SU-DHL-6 (cell line): ENCODE results near the gene JSRP1.
"Not testable (repeated sequence)": the region's sequence is repeated elsewhere in the genome, so short reads cannot be mapped to it uniquely, and the experiment has no call there.

Experiments used
- H2AFZ ChIP-seq: fragments of 200-600 bp; sonication (generic); 2 replicates; pipeline ENCODE4 v1.6.1; 2014; ENCODE audit warnings: low read depth, mild to moderate bottlenecking, moderate library complexity, mixed read lengths, antibody characterized with exemption, low read length; ENCODE audit not compliant: severe bottlenecking
- H3F3A ChIP-seq: fragments of 200-600 bp; shearing (Covaris generic); 2 replicates; pipeline ENCODE4 v1.6.0; 2016; ENCODE audit warnings: antibody characterized with exemption, mild to moderate bottlenecking; ENCODE audit not compliant: insufficient read depth
- H3K27ac ChIP-seq: fragments of 200-600 bp; sonication (generic); 2 replicates; pipeline ENCODE4 v1.5.1; 2016; ENCODE audit warnings: low read depth, mild to moderate bottlenecking, low read length, moderate library complexity, mixed read lengths
- H3K27me3 ChIP-seq: fragments of 200-600 bp; sonication (generic), shearing (Covaris generic); 2 replicates; pipeline ENCODE4 v1.6.0; 2014; ENCODE audit warnings: mild to moderate bottlenecking, low read length
- H3K36me3 ChIP-seq: fragments of 200-600 bp; sonication (generic); 2 replicates; pipeline ENCODE4 v1.6.1; 2014; ENCODE audit warnings: mild to moderate bottlenecking, low read length, mixed read lengths
- H3K4me2 ChIP-seq: fragments of 300-600, 200-600 bp; shearing (Covaris generic), sonication (generic); 2 replicates; pipeline ENCODE4 v1.6.0; 2014; ENCODE audit warnings: low read length, low read depth, mild to moderate bottlenecking; ENCODE audit not compliant: poor library complexity, severe bottlenecking
- H3K4me3 ChIP-seq: fragments of 200-600 bp; sonication (generic); 2 replicates; pipeline ENCODE4 v1.5.1; 2014; ENCODE audit warnings: antibody characterized with exemption, low read length, mild to moderate bottlenecking, mixed read lengths; ENCODE audit not compliant: insufficient read depth, poor library complexity, severe bottlenecking
- H3K79me2 ChIP-seq: fragments of 200-600 bp; sonication (generic); 2 replicates; pipeline ENCODE4 v1.6.1; 2014; ENCODE audit warnings: mild to moderate bottlenecking, low read length, moderate library complexity; ENCODE audit not compliant: insufficient read depth
- H3K9ac ChIP-seq: fragments of 200-600 bp; sonication (generic); 2 replicates; pipeline ENCODE4 v1.7.0; 2014; ENCODE audit warnings: mild to moderate bottlenecking, low read length
- H3K9me2 ChIP-seq: fragments of 200-600 bp; sonication (generic); replicated peaks from 2 replicates; pipeline ENCODE4 v1.6.1; 2014; ENCODE audit warnings: low read length; ENCODE audit not compliant: insufficient read depth
- H3K9me3 ChIP-seq: fragments of 200-600 bp; sonication (generic); 2 replicates; pipeline ENCODE4 v1.6.1; 2014; ENCODE audit warnings: low read length, mixed read lengths; ENCODE audit not compliant: insufficient read depth
- H4K20me1 ChIP-seq: fragments of 200-600 bp; sonication (generic); 2 replicates; pipeline ENCODE4 v1.6.1; 2014; ENCODE audit warnings: low read depth, mild to moderate bottlenecking, antibody characterized with exemption, low read length, moderate library complexity, mixed read lengths
- EZH2phosphoT487 ChIP-seq: fragments of 200-600 bp; sonication (generic), shearing (Covaris generic); conservative IDR thresholded peaks from 2 replicates; pipeline ENCODE4 v1.6.1; 2018; ENCODE audit warnings: mild to moderate bottlenecking, antibody characterized with exemption, low read length, moderate library complexity, mixed read lengths
- TF ChIP-seq, protein P1 (sequence below): fragments of 200-600 bp; sonication (generic); IDR thresholded peaks from one replicate; pipeline ENCODE4 v1.5.1; 2017; ENCODE audit warnings: antibody characterized with exemption, mild to moderate bottlenecking, low read length, moderate library complexity; ENCODE audit not compliant: insufficient read depth, poor library complexity, severe bottlenecking

Gene JSRP1

DNA sequence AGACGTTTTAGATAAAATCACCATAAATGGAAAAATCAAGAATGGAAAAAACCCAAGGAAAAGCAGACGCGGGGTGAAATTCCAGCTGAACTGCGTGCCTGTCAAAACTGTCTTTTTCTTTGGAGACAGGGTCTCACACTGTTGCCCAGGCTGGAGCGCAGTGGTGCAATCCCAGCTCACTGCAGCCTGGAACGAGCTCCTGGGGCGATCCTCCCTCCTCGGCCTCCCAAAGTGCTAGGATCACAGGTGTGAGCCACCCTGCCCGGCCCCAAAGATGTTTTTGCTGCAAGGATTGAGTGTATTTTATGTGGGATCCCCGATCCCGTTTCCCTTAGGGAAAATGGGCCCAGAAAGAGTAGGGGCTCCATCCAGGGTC, 26.6 kb upstream of the JSRP1 start:
- Histone ChIP-seq H3K36me3 (no peaks in the 10 kb centered on the region), H3K4me3 (no peak overlapping the region), H3K27me3 (no peaks in the 10 kb centered on the region), H3K9me3 (no peaks in the 10 kb centered on the region), H3K79me2 (no peaks in the 10 kb centered on the region), H3K9ac (no peak overlapping the region), H3K4me2 (no peak overlapping the region), H3F3A (0 out of 2 replicates have a peak, but pooled peaks cover 3% of the 10 kb centered on the region), H4K20me1 (no peaks in the 10 kb centered on the region), H3K9me2 (no peaks in the 10 kb centered on the region), H3K27ac (no peak overlapping the region), H2AFZ (no peak overlapping the region)
- no peak for TF ChIP-seq EZH2phosphoT487
- TF ChIP-seq, protein P1, sequence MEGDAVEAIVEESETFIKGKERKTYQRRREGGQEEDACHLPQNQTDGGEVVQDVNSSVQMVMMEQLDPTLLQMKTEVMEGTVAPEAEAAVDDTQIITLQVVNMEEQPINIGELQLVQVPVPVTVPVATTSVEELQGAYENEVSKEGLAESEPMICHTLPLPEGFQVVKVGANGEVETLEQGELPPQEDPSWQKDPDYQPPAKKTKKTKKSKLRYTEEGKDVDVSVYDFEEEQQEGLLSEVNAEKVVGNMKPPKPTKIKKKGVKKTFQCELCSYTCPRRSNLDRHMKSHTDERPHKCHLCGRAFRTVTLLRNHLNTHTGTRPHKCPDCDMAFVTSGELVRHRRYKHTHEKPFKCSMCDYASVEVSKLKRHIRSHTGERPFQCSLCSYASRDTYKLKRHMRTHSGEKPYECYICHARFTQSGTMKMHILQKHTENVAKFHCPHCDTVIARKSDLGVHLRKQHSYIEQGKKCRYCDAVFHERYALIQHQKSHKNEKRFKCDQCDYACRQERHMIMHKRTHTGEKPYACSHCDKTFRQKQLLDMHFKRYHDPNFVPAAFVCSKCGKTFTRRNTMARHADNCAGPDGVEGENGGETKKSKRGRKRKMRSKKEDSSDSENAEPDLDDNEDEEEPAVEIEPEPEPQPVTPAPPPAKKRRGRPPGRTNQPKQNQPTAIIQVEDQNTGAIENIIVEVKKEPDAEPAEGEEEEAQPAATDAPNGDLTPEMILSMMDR, result no peak

DNA sequence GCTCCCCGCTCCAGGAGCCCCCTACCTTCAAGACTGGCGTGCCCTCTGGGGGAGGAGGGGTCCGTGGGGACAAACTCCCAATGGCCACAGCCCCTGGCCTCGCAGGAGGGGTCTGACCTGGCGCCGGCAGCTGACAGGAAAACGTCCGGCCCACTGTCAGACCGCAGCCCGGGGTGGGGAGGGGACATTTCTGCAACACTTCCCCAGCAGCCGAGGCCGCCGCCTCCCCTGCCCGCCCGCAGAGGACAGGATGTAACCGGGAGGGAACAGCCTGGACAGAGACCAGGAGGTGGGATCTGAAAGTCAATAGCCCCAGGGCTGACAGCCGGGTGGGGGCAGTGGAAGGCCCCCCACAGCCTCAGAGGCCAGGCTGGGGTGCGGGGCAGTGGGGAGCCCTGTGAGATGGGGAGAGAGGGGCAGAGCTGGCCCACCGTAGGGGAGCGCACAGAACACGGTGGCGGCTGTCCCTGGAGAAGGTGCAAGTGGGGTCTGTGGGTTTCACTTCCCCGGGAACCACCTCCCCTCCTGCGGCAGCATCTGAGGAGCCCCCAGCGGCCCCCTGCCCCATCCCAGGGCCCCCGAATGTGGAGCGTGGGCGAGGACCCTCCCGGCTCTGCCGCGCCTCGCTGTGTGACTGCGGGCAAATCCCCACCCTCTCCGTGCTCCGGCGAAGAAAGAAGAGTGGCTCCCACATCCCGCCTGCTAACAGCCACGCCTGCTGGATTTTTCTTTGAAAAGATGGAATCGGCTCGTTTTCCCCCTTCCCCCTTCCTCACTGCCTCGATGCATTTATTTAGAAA, 26.0 kb upstream of the JSRP1 start, which contains the start of gene PEAK3:
Gene PEAK3, minus strand, starts transcription at position 114 of the 800 bp plus-strand sequence. CDS start 1,244 bp downstream, outside the sequence.
- H2AFZ ChIP-seq, result no peak within 1 kb of the TSS
- H3K4me3 ChIP-seq, result no peak within 1 kb of the TSS
- no peak within 1 kb of the TSS for H3K9ac ChIP-seq
- no peaks in the 10 kb centered on the region for H3K9me3 ChIP-seq
- no peaks in the 10 kb centered on the region for H3K79me2 ChIP-seq
- H3K9me2 ChIP-seq, result no peaks in the 10 kb centered on the region
- H3K36me3 ChIP-seq, result no peaks in the 10 kb centered on the region
- H3K27ac ChIP-seq, result no peak within 1 kb of the TSS
- no peaks in the 10 kb centered on the region for H3K27me3 ChIP-seq
- TF ChIP-seq, protein P1, result no peak
- TF ChIP-seq EZH2phosphoT487, result no peak
- 0 out of 2 replicates have a peak, but pooled peaks cover under 1% of the 10 kb centered on the region for H3F3A ChIP-seq
- no peaks in the 10 kb centered on the region for H4K20me1 ChIP-seq
- H3K4me2 ChIP-seq, result no peak within 1 kb of the TSS

DNA sequence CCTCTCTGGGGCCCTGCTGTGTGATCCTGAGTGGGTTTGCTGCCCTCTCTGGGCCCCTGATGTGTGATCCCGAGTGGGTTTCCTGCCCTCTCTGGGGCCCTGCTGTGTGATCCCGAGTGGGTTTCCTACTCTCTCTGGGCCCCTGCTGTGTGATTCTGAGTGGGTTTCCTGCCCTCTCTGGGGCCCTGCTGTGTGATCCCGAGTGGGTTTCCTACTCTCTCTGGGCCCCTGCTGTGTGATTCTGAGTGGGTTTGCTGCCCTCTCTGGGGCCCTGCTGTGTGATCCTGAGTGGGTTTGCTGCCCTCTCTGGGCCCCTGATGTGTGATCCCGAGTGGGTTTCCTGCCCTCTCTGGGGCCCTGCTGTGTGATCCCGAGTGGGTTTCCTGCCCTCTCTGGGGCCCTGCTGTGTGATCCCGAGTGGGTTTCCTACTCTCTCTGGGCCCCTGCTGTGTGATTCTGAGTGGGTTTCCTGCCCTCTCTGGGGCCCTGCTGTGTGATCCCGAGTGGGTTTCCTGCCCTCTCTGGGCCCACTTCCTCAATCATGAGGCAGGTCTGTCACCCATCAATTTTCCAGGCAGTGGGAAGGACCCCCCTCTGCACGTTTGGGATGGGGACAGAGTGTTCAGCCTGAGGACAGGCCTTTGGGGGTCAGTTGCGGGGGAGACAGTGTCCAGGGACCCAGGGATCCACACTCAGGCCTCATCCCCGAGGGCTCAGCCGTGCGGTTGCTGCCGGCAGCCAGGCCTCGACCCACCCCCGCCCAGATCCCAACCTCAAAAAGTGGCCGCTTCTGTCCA, 25.2 kb upstream of the JSRP1 start:
- not testable (repeated sequence) for H3K36me3 ChIP-seq, H3K4me2 ChIP-seq, H4K20me1 ChIP-seq

More for the DNA sequence above, 25.2 kb upstream of the JSRP1 start:
- not testable (repeated sequence) for H3K9ac ChIP-seq, H3K9me3 ChIP-seq, H3K4me3 ChIP-seq, H3K27me3 ChIP-seq, H3F3A ChIP-seq, H3K79me2 ChIP-seq, H3K27ac ChIP-seq, H2AFZ ChIP-seq, H3K9me2 ChIP-seq
